Measurements from ENCODE around the gene AOC2. TPM values are rescaled to one million over a fixed set of nuclear protein-coding genes. Genes with fewer than 3 reads are reported as not detected.
"Not testable (repeated sequence)": the region's sequence is repeated elsewhere in the genome, so short reads cannot be mapped to it uniquely, and the experiment has no call there.

Gene AOC2
- total RNA-seq, 1 donor from 2014 or later = 0.44 TPM

GRCh38 chr17:42846594-42847280 is 2.4 kb downstream of the AOC2 start:
- intact Hi-C loops (cut with micrococcal nuclease) = no loop called here
- TF ChIP-seq, protein P1, sequence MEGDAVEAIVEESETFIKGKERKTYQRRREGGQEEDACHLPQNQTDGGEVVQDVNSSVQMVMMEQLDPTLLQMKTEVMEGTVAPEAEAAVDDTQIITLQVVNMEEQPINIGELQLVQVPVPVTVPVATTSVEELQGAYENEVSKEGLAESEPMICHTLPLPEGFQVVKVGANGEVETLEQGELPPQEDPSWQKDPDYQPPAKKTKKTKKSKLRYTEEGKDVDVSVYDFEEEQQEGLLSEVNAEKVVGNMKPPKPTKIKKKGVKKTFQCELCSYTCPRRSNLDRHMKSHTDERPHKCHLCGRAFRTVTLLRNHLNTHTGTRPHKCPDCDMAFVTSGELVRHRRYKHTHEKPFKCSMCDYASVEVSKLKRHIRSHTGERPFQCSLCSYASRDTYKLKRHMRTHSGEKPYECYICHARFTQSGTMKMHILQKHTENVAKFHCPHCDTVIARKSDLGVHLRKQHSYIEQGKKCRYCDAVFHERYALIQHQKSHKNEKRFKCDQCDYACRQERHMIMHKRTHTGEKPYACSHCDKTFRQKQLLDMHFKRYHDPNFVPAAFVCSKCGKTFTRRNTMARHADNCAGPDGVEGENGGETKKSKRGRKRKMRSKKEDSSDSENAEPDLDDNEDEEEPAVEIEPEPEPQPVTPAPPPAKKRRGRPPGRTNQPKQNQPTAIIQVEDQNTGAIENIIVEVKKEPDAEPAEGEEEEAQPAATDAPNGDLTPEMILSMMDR (IDR thresholded peaks at IDR 0.05; ENCODE audit: borderline replicate concordance) = no peak
- Histone ChIP-seq H3K27me3 (ENCODE audit: low read depth) (no peaks in the 10 kb centered on the region), H3K27ac (replicated peaks) (peak overlapping the region; percentile 22), H3K9me3 (replicated peaks) (no peaks in the 10 kb centered on the region), H3K4me3 (no peak overlapping the region), H3K4me1 (peaks cover 37% of the 10 kb centered on the region), H3K36me3 (peaks cover 39% of the 10 kb centered on the region)
- DNase-seq = no peak

DNA sequence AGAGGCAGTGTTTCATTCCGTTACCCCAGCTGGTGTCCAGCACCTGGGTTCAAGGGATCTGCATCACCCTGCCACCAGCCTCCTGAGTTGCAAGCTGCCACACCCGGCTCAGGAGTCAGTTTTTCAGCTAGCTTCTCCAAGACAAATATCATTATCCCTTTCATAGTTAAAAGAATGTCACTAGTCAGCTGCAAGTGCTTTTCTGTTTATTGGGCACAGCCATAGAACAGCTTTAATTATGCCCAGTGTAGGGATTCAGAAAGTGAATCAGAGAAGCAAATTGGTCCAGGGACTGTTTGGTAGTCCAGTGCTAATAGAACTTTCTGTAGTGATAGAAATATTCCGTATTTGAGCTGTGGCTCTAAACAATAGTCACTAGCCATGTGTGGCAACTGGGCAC is 3.7 kb downstream of the AOC2 start:
- DNase-seq = no peak
- intact Hi-C loops (cut with micrococcal nuclease) = no loop called here
- Histone ChIP-seq H3K4me3 (no peak overlapping the region), H3K9me3 (replicated peaks) (no peaks in the 10 kb centered on the region), H3K4me1 (peaks cover 37% of the 10 kb centered on the region), H3K27ac (replicated peaks) (no peak overlapping the region), H3K27me3 (ENCODE audit: low read depth) (peaks cover 9% of the 10 kb centered on the region), H3K36me3 (peaks cover 26% of the 10 kb centered on the region)
- TF ChIP-seq, protein P1 (IDR thresholded peaks at IDR 0.05; ENCODE audit: borderline replicate concordance) = no peak

DNA sequence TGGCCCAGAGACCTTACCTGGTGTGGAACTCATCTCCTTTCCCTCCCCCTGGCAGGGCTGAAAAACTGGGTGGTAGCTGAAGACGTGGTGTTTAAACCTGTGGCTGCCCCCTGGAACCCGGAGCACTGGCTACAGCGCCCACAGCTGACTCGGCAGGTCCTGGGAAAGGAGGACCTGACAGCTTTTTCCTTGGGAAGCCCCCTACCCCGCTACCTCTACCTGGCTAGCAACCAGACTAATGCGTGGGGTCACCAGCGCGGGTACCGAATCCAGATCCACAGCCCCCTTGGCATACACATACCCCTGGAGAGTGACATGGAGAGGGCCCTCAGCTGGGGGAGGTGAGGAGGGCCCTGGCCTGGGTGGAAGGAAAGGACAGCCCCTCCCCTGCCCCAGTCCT is 4.7 kb downstream of the AOC2 start:
- Histone ChIP-seq H3K9me3 (replicated peaks) (no peaks in the 10 kb centered on the region), H3K27me3 (ENCODE audit: low read depth) (peaks cover 9% of the 10 kb centered on the region), H3K27ac (replicated peaks) (no peak overlapping the region), H3K4me3 (no peak overlapping the region), H3K36me3 (peaks cover 19% of the 10 kb centered on the region), H3K4me1 (peaks cover 31% of the 10 kb centered on the region)
- no peak for DNase-seq
- TF ChIP-seq, protein P1 (IDR thresholded peaks at IDR 0.05; ENCODE audit: borderline replicate concordance) = no peak
- intact Hi-C loops (cut with micrococcal nuclease) = no loop called here

- peaks cover 28% of the 10 kb centered on the region for H3K4me1 ChIP-seq
- DNase-seq = no peak
- TF ChIP-seq, protein P1 (IDR thresholded peaks at IDR 0.05; ENCODE audit: borderline replicate concordance) = no peak
- no peaks in the 10 kb centered on the region for H3K9me3 ChIP-seq (replicated peaks)
- H3K27me3 ChIP-seq (ENCODE audit: low read depth) = peaks cover 13% of the 10 kb centered on the region
- peaks cover 13% of the 10 kb centered on the region for H3K36me3 ChIP-seq
- H3K4me3 ChIP-seq = no peak overlapping the region
- intact Hi-C loops (cut with micrococcal nuclease) = no loop called here
- no peak overlapping the region for H3K27ac ChIP-seq (replicated peaks)
Measured at GRCh38 chr17:42849451-42850181, 5.2 kb downstream of the AOC2 start.

DNA sequence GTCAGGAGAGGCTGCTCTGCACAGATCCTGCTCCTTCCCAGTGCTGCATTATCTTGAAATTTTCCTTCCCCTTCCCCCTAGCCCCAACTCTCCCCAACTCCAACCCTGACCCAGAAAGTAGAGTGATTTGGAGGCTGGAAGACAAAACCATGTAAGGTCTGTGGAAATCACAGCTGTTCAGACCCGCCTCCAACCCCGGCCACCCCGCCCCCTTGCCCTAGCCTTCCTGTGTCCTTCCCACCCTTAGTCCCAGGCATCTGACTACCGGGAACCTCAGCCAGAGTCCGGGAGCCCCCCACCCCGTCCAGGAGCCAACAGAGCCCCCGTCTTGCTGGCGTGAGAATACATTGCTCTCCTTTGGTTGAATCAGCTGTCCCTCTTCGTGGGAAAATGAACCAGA is 6.6 kb downstream of the AOC2 start, which contains the start of gene AOC3:
Gene AOC3 (plus strand): TSS at position 246 of the 400 bp plus-strand sequence. CDS start 145 bp downstream, at position 391.
- H3K4me3 ChIP-seq = peak within 1 kb of the TSS; percentile 56
- peak within 1 kb of the TSS; percentile 52 for H3K27ac ChIP-seq (replicated peaks)
- DNase-seq = peak; percentile 36
- intact Hi-C loops (cut with micrococcal nuclease) = no loop called here
- peaks cover 13% of the 10 kb centered on the region for H3K27me3 ChIP-seq (ENCODE audit: low read depth)
- H3K36me3 ChIP-seq = no peaks in the 10 kb centered on the region
- H3K4me1 ChIP-seq = peaks cover 28% of the 10 kb centered on the region
- TF ChIP-seq, protein P1 (IDR thresholded peaks at IDR 0.05; ENCODE audit: borderline replicate concordance) = no peak
- H3K9me3 ChIP-seq (replicated peaks) = no peaks in the 10 kb centered on the region

DNA sequence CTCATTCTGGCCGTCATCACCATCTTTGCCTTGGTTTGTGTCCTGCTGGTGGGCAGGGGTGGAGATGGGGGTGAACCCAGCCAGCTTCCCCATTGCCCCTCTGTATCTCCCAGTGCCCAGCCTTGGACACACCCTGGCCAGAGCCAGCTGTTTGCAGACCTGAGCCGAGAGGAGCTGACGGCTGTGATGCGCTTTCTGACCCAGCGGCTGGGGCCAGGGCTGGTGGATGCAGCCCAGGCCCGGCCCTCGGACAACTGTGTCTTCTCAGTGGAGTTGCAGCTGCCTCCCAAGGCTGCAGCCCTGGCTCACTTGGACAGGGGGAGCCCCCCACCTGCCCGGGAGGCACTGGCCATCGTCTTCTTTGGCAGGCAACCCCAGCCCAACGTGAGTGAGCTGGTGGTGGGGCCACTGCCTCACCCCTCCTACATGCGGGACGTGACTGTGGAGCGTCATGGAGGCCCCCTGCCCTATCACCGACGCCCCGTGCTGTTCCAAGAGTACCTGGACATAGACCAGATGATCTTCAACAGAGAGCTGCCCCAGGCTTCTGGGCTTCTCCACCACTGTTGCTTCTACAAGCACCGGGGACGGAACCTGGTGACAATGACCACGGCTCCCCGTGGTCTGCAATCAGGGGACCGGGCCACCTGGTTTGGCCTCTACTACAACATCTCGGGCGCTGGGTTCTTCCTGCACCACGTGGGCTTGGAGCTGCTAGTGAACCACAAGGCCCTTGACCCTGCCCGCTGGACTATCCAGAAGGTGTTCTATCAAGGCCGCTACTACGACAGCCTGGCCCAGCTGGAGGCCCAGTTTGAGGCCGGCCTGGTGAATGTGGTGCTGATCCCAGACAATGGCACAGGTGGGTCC is 7.2 kb downstream of the AOC2 start:
- DNase-seq; H3K36me3 ChIP-seq; intact Hi-C loops (cut with micrococcal nuclease); H3K9me3 ChIP-seq (replicated peaks): not testable (repeated sequence)
- peaks cover 23% of the 10 kb centered on the region for H3K4me1 ChIP-seq
- H3K27me3 ChIP-seq (ENCODE audit: low read depth) = peaks cover 13% of the 10 kb centered on the region
- peak overlapping the region; percentile 56 for H3K4me3 ChIP-seq
- peak overlapping the region; percentile 52 for H3K27ac ChIP-seq (replicated peaks)
